SH-SY5Y (cell line): ENCODE data around the gene FGFR3.

Experiments used
- GATA2 ChIP-seq: IDR thresholded peaks from 2 replicates; pipeline ENCODE4 v1.6.1; 2011; ENCODE audit warnings: mild to moderate bottlenecking, low read depth, low read length
- GATA3 ChIP-seq: IDR thresholded peaks from 2 replicates; pipeline ENCODE4 v1.6.1; 2011; ENCODE audit warnings: low read depth, mild to moderate bottlenecking, low read length, moderate library complexity

The FGFR3 gene

GRCh38 chr4:1792832-1793495 is at the start of gene FGFR3:
FGFR3 (plus strand) TSS chr4:1793293; CDS start chr4:1793935, 642 bp downstream.
- TF ChIP-seq GATA3 = no peak
- TF ChIP-seq GATA2 = no peak

GRCh38 chr4:1743551-1743950 is 49.5 kb upstream of the FGFR3 start:
- TF ChIP-seq GATA2 (no peak), GATA3 (no peak)

- TF ChIP-seq GATA3 = no peak
- no peak for TF ChIP-seq GATA2
Observed at GRCh38 chr4:1743975-1744374, 49.1 kb upstream of the FGFR3 start.

- TF ChIP-seq GATA3 = no peak
- TF ChIP-seq GATA2 = no peak
Observed at GRCh38 chr4:1744552-1744951, 48.5 kb upstream of the FGFR3 start.

- no peak for TF ChIP-seq GATA2
- no peak for TF ChIP-seq GATA3
Observed at GRCh38 chr4:1745165-1745564, 47.9 kb upstream of the FGFR3 start.

- TF ChIP-seq GATA2 (no peak), GATA3 (no peak)
Observed at GRCh38 chr4:1745697-1746096, 47.4 kb upstream of the FGFR3 start.

- no peak for TF ChIP-seq GATA2
- no peak for TF ChIP-seq GATA3
Observed at GRCh38 chr4:1746265-1746691, 46.8 kb upstream of the FGFR3 start.

GRCh38 chr4:1746919-1747602 is 46.0 kb upstream of the FGFR3 start:
- TF ChIP-seq GATA3 (no peak), GATA2 (no peak)

- TF ChIP-seq GATA2 = no peak
- no peak for TF ChIP-seq GATA3
Observed at GRCh38 chr4:1747603-1747967, 45.5 kb upstream of the FGFR3 start.

GRCh38 chr4:1748465-1748995 is 44.6 kb upstream of the FGFR3 start:
- TF ChIP-seq GATA3 (no peak), GATA2 (no peak)

GRCh38 chr4:1749370-1749769 is 43.7 kb upstream of the FGFR3 start:
- TF ChIP-seq GATA2 (no peak), GATA3 (no peak)

GRCh38 chr4:1749826-1750225 is 43.3 kb upstream of the FGFR3 start:
- TF ChIP-seq GATA3 = no peak
- no peak for TF ChIP-seq GATA2

GRCh38 chr4:1750381-1751154 is 42.5 kb upstream of the FGFR3 start:
- TF ChIP-seq GATA3 (no peak), GATA2 (no peak)

- TF ChIP-seq GATA2 = no peak
Observed at GRCh38 chr4:1751155-1751918, 41.8 kb upstream of the FGFR3 start.

- no peak for TF ChIP-seq GATA2
- TF ChIP-seq GATA3 = no peak
Observed at GRCh38 chr4:1751919-1752283, 41.2 kb upstream of the FGFR3 start.
